CD1c-positive myeloid dendritic cell (primary cell): ENCODE measurements around the gene MLEC.
A peak's percentile ranks its signal among the peaks of the same experiment; 100 is the strongest.
"Not testable (repeated sequence)": the region's sequence is repeated elsewhere in the genome, so short reads cannot be mapped to it uniquely, and the experiment has no call there.

Experiments used
- DNase-seq: peaks from one replicate; pipeline ENCODE4 v3.0.0-alpha.2; 2016; ENCODE audit errors: extremely low spot score

The MLEC gene

DNA sequence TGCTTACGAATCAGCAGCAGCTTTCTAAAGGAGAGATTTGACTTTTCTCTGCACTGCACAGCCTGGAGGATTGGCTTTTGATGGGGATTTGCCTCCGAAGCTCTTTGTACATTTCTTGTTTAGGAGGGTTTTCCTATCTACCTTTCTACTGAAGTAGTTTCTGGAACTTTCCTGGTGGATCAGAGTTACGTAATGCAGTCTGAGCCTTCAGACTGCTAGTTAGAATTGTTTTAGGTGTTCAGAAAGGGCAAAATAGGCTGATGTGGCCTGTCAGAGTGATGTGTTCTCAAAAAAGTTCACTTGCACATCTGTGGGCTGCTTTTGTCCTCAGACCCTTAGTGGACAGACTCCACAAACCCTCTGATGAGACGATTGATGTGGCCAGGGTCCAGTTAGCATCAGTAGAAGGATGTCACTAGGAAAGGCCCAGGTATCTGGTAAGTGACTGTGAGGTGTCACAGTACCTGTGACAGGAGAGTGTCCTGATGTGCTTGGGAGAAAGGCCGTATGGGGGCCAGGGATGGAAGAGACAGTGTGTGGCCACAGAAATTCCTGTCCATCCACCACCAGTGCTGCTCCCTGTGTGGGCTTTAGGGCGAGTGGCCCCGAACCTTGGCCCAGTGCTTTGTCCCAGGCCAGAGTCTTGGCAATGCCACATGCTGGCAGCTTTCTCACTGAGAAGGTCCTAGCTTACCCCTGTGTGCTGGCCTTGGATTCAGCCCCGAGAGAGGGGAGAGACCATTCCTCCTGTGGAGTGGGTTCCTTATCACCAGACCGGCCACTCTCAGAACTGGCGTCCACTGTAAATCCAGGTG lies 34.2 kb downstream of the MLEC start:
- no peak for DNase-seq

DNA sequence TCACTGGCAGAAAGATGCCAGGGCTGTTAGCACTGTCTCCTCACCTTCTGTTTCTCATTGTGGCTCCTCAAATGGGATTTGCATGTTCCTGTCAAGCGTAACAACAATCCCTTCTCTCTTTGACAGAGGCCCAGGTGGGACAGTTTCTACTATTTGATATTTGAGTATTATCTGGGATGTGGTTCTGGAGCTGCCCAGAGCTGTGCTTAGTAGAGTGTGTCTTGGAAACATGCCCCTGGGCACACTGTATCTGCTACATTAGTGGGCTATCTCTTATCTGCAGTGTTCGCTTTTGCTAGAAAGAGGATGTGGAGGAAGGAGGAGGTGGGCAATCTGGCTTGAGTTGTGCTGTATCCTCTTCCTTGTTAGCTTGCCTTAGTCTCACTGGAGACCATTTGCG lies 34.9 kb downstream of the MLEC start:
- no peak for DNase-seq

GRCh38 chr12:120722784-120723183 lies 35.8 kb downstream of the MLEC start:
- DNase-seq: no peak

DNA sequence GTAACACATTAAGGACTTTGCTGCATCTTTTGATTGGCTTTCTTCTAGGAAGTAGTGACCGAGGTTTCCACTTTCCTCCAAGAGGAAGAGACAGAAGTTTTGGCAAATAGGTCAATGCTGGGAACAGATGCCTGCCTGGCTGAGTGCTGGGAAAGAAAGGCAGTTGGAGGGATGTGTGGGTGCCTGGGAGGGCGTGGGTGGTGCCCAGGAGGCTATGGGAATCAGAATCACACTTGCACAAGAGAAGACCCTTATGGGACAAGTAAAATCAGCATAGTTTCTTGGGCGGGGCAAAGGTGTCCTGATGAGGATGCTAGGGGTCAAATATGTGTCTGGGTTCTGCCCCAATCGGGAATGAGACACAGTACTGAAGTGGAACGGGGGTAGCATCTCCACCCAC lies 37.8 kb downstream of the MLEC start:
- DNase-seq: no peak

GRCh38 chr12:120725151-120725658 lies 38.3 kb downstream of the MLEC start:
- no peak for DNase-seq

GRCh38 chr12:120725659-120726509 lies 38.9 kb downstream of the MLEC start, which contains the start of gene ACADS:
TSS of gene ACADS (plus strand) at chr12:120725826. CDS start at chr12:120725886, 60 bp downstream.
- peak; percentile 94 for DNase-seq

DNA sequence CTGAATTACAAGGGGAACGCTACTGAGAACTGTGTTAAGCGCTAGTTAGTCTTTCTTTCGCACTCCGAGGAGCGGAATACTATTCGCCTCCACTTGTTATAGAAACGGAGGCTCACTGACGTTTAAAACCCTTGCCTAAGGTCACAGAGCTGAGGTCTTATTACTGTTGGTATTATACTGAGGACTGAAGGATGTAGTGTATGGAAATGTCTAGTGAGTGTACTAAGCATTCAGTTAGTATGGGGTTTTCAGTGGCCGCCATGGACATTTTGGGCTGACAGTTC lies 39.5 kb downstream of the MLEC start:
- DNase-seq: no peak

DNA sequence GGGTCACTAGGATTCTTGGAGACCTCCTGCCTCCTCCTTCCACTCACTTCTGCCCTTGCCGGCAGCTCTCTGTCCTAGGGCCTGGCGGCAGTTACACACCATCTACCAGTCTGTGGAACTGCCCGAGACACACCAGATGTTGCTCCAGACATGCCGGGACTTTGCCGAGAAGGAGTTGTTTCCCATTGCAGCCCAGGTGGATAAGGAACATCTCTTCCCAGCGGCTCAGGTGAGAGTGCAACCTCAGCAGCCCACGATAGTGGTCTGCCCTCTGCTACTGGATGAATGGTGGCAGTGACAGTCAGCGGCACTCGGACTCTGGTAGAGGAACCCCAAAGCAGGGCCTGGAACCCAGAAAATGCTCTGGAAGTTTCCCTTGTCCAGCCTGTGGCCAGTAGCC lies 40.0 kb downstream of the MLEC start:
- no peak for DNase-seq

DNA sequence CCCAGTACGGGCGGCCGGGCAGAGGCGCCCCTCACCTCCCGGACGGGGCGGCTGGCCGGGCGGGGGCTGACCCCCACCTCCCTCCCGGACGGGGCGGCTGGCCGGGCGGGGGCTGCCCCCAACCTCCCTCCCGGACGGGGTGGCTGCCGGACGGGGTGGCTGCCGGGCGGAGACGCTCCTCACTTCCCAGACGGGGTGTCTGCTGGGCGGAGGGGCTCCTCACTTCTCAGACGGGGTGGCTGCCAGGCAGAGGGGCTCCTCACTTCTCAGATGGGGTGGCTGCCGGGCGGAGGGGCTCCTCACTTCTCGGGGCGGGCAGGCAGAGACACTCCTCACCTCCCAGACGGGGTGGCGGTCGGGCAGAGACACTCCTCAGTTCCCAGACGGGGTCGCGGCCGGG lies 45.2 kb downstream of the MLEC start:
- not testable (repeated sequence) for DNase-seq

- no peak for DNase-seq
Measured at GRCh38 chr12:120733574-120733973, 46.6 kb downstream of the MLEC start.

DNA sequence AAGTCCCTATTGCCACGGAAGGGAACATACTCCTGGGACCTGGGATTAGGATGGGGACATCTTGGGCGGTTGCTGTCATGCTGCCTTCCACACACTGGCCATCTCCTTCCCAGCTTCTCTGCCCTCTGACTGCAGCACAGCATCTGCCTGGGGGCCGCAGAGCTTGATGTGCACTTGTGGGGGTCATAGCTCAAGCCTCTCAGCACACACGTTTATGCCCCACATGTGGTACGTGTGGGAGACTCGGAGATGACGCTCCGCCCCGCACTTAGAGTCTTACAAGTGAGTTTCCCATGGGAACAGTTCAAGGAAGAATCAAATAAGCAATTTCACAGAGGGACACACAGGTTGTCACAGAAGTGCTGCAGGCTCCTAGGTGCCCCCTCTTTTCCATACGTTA lies 47.3 kb downstream of the MLEC start:
- no peak for DNase-seq

DNA sequence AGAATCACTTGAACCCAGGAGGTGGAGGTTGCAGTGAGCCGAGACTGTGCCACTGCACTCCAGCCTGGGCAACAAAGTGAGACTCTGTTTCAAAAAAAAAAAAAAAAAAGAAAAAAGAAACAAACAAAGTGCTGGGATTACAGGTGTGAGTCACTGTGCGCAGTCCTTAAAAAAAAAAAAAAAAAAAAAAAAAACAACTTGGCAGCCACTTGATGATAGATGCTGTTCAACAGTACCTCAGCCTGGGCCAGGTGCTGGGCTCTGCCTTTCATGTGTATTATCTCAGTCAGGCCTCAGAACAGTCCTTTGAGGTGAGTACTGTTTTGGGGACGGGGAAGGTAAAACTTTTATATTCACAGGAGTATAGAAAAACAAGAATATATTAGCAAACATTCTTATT lies 48.2 kb downstream of the MLEC start:
- DNase-seq: no peak

DNA sequence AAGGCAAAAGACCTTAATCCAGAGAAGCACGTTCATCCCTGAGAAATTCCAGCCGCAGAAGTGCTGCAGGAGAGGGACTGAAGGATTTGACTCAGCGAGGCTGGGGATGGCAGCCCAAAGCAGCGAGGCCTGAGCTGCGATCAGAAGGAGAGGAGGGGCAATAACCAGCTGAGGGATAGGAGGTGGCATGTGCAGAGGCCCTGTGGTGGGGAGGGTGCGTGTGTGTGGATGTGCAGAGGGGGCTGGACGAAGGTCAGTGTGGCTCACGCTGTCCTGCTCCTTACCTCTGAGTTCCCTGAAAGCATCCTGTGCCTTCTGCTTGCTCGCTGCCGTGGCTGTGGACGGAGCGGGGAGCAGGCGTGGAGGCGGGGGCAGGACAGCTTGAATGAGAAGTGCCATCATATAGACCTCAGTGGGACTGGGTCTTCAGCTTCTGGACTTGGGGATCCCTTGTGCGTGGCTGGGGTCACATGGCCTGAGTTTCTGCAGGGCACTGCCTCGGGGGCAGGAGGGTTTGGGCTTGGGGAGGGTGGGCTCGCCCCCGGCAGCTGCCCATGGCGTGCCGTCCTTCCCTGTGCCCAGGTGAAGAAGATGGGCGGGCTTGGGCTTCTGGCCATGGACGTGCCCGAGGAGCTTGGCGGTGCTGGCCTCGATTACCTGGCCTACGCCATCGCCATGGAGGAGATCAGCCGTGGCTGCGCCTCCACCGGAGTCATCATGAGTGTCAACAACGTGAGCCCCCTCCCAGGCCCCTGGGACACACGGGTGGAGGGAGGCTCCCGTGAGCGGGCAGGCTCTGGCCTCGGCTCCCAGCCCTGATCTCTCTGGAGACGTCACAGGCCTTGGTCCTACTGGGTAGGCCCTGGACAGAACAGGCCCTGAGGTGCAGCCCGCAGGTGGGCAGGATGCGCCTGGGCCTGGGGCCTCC lies 49.7 kb downstream of the MLEC start:
- no peak for DNase-seq

DNA sequence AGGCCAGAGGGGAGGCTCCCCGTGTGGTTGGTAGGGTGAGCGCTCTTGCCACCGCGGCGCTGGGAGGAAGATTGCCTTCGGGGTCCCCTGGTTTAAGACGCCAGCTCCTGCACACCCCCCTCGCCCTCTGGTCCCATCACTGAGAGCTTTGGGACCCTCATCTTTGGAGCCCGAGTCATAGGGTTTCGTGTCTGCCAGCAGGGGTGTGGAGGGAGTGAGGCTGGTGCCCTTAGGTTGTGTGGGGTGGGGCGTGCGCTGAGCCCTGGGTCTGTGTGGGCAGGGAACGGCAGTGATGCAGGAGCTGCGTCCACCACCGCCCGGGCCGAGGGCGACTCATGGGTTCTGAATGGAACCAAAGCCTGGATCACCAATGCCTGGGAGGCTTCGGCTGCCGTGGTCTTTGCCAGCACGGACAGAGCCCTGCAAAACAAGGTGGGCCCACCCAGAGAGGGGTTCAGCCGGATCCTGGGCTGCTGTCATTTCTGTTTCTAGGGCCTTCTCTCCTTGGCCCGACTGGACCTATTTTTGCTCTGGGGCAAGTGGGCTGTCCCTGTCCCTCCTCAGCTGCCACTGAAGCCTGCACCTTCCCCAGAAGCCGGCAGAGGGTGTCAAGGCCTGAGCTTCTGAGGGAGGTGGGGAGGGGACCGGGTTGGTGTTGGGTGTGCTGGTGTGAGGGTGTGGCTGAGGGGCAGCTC lies 50.8 kb downstream of the MLEC start:
- DNase-seq: no peak

GRCh38 chr12:120738252-120739030 lies 51.5 kb downstream of the MLEC start:
- no peak for DNase-seq

DNA sequence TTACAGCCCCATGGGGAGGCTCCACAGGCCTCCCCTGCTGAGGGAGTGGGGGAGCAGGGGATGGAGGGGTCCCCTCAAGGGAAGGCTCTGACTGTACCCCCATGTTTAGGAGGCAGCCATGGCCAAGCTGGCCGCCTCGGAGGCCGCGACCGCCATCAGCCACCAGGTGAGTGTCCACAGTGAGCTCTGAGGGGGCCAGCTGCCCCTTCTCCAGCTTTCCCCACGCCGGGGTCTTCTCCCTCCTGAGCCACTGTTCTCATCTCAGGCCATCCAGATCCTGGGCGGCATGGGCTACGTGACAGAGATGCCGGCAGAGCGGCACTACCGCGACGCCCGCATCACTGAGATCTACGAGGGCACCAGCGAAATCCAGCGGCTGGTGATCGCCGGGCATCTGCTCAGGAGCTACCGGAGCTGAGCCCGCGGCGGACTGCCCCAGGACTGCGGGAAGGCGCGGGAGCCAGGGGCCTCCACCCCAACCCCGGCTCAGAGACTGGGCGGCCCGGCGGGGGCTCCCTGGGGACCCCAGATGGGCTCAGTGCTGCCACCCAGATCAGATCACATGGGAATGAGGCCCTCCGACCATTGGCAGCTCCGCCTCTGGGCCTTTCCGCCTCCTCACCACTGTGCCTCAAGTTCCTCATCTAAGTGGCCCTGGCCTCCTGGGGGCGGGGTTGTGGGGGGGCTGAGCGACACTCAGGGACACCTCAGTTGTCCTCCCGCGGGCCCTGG lies 52.2 kb downstream of the MLEC start:
- DNase-seq: no peak

DNA sequence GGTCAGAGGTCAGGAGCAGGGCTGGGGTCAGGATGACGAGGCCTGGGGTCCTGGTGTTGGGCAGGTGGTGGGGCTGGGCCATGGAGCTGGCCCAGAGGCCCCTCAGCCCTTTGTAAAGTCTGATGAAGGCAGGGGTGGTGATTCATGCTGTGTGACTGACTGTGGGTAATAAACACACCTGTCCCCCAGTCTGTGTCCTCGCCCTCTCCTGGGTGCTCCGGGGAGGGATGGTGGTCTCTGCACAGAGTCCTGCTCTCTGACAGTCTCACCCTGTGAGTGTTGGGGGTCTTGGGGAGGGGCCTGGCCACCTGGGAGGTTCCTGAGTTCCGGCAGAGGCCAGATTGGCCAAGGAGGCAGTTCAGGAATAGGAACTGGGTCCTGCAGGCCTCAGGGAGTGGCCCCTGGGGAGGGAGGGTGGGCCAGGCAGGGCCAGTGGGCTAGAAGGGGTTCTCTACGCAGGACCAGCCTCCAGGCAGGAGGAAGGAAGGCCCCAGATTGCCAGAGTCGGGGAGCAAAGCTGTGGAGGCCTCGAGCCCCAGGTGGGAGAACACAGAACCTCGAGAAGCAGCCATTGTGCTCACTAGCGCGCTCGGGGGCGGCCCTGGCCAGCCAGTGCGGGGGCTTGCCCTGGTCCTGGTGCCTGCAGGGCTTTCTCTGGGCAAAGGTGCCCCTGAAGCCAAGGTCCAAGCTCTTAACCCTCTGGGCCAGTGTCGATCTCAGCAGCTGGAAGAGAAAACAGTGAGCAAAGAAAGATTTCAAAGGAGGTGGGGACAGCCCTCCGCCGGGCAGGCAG lies 53.1 kb downstream of the MLEC start:
- no peak for DNase-seq

- DNase-seq: no peak
Measured at GRCh38 chr12:120740871-120741270, 53.9 kb downstream of the MLEC start.
